SK-N-SH (cell line): ENCODE measurements around the gene CAMK4. TPM values are rescaled to one million over a fixed set of nuclear protein-coding genes. Genes with fewer than 3 reads are reported as not detected.

Experiments
- CTCF ChIA-PET: fragments of 300-600, 350-600 bp; formaldehyde crosslinking; extraction: SDS; loops from one replicate; lab custom pipeline; 2021; lab: Yijun Ruan, JAX
- POLR2A ChIA-PET: fragments of 350-600 bp; sonication (Branson Sonifier 250); formaldehyde crosslinking; extraction: SDS; loops from one replicate; lab custom pipeline; 2020; ENCODE audit warnings: antibody characterized with exemption, inconsistent platforms; lab: Yijun Ruan, JAX
- DNase-seq: peaks from one replicate; pipeline ENCODE4 v3.0.0; 2012
- H2AFZ ChIP-seq: fragments of 200-600 bp; sonication (generic); 2 replicates; pipeline ENCODE4 v1.8.1; 2016; ENCODE audit warnings: antibody characterized with exemption, mild to moderate bottlenecking, low read depth
- H3F3A ChIP-seq: fragments of 200-600 bp; sonication (generic); replicated peaks from 2 replicates; pipeline ENCODE3; 2016; ENCODE audit warnings: antibody characterized with exemption, mild to moderate bottlenecking; ENCODE audit not compliant: insufficient read depth
- H3K27ac ChIP-seq, 2 experiments: fragments of 200-500 bp in 1 of 2; fragments of 200-600 bp in 1 of 2; sonication (Bioruptor generic) in 1 of 2; sonication (generic), shearing (Covaris generic) in 1 of 2; 2 replicates each; pipeline versions ENCODE4 v1.5.1 to v1.6.1; 2014 to 2016; ENCODE audit warnings: low read depth in 2 of 2, inconsistent platforms in 1 of 2, low read length in 1 of 2, mild to moderate bottlenecking in 1 of 2, mixed read lengths in 1 of 2
- H3K27me3 ChIP-seq: fragments of 200-600 bp; sonication (generic), shearing (Covaris generic); 2 replicates; pipeline ENCODE4 v1.6.1; 2016; ENCODE audit warnings: mixed run types; ENCODE audit not compliant: insufficient read depth
- H3K36me3 ChIP-seq, 2 experiments: fragments of 200-500 bp in 1 of 2; fragments of 200-600 bp in 1 of 2; sonication (Bioruptor generic) in 1 of 2; sonication (generic) in 1 of 2; replicated peaks in 1 of 2; 2 replicates each; pipeline versions ENCODE3 to v1.5.1; 2014 to 2016; ENCODE audit warnings: low read length in 1 of 2, mild to moderate bottlenecking in 1 of 2; ENCODE audit not compliant: insufficient read depth in 2 of 2, control insufficient read depth in 1 of 2
- H3K4me1 ChIP-seq, 2 experiments: fragments of 200-500 bp in 1 of 2; fragments of 200-600 bp in 1 of 2; sonication (Bioruptor generic) in 1 of 2; sonication (generic), shearing (Covaris generic) in 1 of 2; 2 replicates each; pipeline versions ENCODE4 v1.5.1 to v1.6.1; 2014 to 2016; ENCODE audit warnings: low read depth in 1 of 2, low read length in 1 of 2, mixed run types in 1 of 2; ENCODE audit not compliant: insufficient read depth in 2 of 2, control insufficient read depth in 1 of 2
- H3K4me2 ChIP-seq: fragments of 200-600 bp; sonication (generic), shearing (Covaris generic); 2 replicates; pipeline ENCODE4 v1.6.1; 2017; ENCODE audit warnings: mixed run types
- H3K4me3 ChIP-seq, 2 experiments: fragments of 200-500 bp in 1 of 2; fragments of 200-600 bp in 1 of 2; sonication (Bioruptor generic) in 1 of 2; sonication (generic), shearing (Covaris generic) in 1 of 2; 2 replicates each; pipeline versions ENCODE4 v1.5.1 to v1.8.1; 2014 to 2016; ENCODE audit warnings: low read depth in 2 of 2, inconsistent platforms in 1 of 2, low read length in 1 of 2, mild to moderate bottlenecking in 1 of 2, mixed read lengths in 1 of 2, moderate library complexity in 1 of 2
- H3K79me2 ChIP-seq: fragments of 200-600 bp; sonication (generic); 2 replicates; pipeline ENCODE4 v1.8.1; 2017; ENCODE audit warnings: mild to moderate bottlenecking; ENCODE audit not compliant: insufficient read depth
- H3K9ac ChIP-seq: fragments of 200-600 bp; sonication (generic); 2 replicates; pipeline ENCODE4 v1.6.1; 2017; ENCODE audit warnings: mixed run types
- H3K9me2 ChIP-seq: fragments of 200-600 bp; sonication (generic); 2 replicates; pipeline ENCODE4 v1.6.1; 2017; ENCODE audit warnings: mixed run types
- H3K9me3 ChIP-seq: fragments of 200-600 bp; sonication (generic); 2 replicates; pipeline ENCODE4 v1.6.1; 2017; ENCODE audit warnings: mixed run types, mild to moderate bottlenecking, moderate library complexity
- H4K20me1 ChIP-seq: fragments of 200-600 bp; sonication (generic); 2 replicates; pipeline ENCODE4 v1.6.1; 2017; ENCODE audit warnings: mild to moderate bottlenecking, mixed run types; ENCODE audit not compliant: insufficient read depth
- CHD2 ChIP-seq: fragments of 150-350 bp; IDR thresholded peaks from 2 replicates; pipeline ENCODE4 v1.6.1; 2018; ENCODE audit warnings: low read length; ENCODE audit not compliant: partially characterized antibody
- ELF1 ChIP-seq: IDR thresholded peaks from 2 replicates; pipeline ENCODE4 v1.4.0; 2012
- EP300 ChIP-seq, 2 experiments: IDR thresholded peaks; 2 replicates each; pipeline versions ENCODE4 v1.4.0 to v1.6.1; 2012; ENCODE audit warnings: borderline replicate concordance in 1 of 2, low read depth in 1 of 2, low read length in 1 of 2
- FOSL2 ChIP-seq: IDR thresholded peaks from 2 replicates; pipeline ENCODE4 v1.4.0; 2012; ENCODE audit warnings: low read depth, mild to moderate bottlenecking, moderate library complexity, borderline replicate concordance
- FOXJ3 ChIP-seq: sonication (generic); formaldehyde crosslinking; IDR thresholded peaks from 2 replicates; pipeline ENCODE4 v1.5.1; 2020; ENCODE audit warnings: mild to moderate bottlenecking, missing genetic modification reagents
- FOXM1 ChIP-seq: IDR thresholded peaks from 2 replicates; pipeline ENCODE4 v1.4.0; 2012; ENCODE audit warnings: low read depth, mild to moderate bottlenecking
- GABPA ChIP-seq: IDR thresholded peaks from 2 replicates; pipeline ENCODE4 v1.4.0; 2012; ENCODE audit warnings: low read depth, mild to moderate bottlenecking
- GATA2 ChIP-seq: sonication (generic); formaldehyde crosslinking; IDR thresholded peaks from 2 replicates; pipeline ENCODE4 v1.5.0; 2020; ENCODE audit warnings: mild to moderate bottlenecking, missing genetic modification reagents
- MEF2A ChIP-seq: IDR thresholded peaks from 2 replicates; pipeline ENCODE4 v1.4.0; 2012; ENCODE audit warnings: low read depth, borderline replicate concordance
- MXI1 ChIP-seq: IDR thresholded peaks from 2 replicates; pipeline ENCODE4 v1.6.1; 2012; ENCODE audit warnings: mild to moderate bottlenecking, low read depth, low read length, improper control_type of control experiment
- RAD21 ChIP-seq: IDR thresholded peaks from 2 replicates; pipeline ENCODE4 v1.6.1; 2012; ENCODE audit warnings: mild to moderate bottlenecking, low read length
- RCOR1 ChIP-seq: fragments of 150-350 bp; IDR thresholded peaks from 2 replicates; pipeline ENCODE4 v1.6.1; 2017; ENCODE audit warnings: antibody characterized with exemption, low read length
- RXRA ChIP-seq: IDR thresholded peaks from 2 replicates; pipeline ENCODE4 v1.4.0; 2012; ENCODE audit warnings: low read depth, mild to moderate bottlenecking, borderline replicate concordance
- SMC3 ChIP-seq: IDR thresholded peaks from 2 replicates; pipeline ENCODE4 v1.6.1; 2012; ENCODE audit warnings: low read depth, low read length, improper control_type of control experiment
- TCF12 ChIP-seq: IDR thresholded peaks from 2 replicates; pipeline ENCODE4 v1.4.0; 2012
- YY1 ChIP-seq: IDR thresholded peaks from 2 replicates; pipeline ENCODE4 v1.4.0; 2012; ENCODE audit warnings: low read depth, mild to moderate bottlenecking
- WGBS: methylation state at CpG from one replicate; pipeline ENCODE4 v1.1.6; 2017; ENCODE audit warnings: low lambda C conversion rate; 5-methylcytosine and 5-hydroxymethylcytosine counted together
- polyA plus RNA-seq, 3 experiments: library from polyadenylated mRNA; depleted of rRNA; stranded (reverse); fragments of >200 nt; gene quantifications; 2 replicates each; pipeline ENCODE4 v1.2.3, GENCODE V29; 2012
- TF ChIP-seq, protein P1 (sequence below): IDR thresholded peaks from 2 replicates; pipeline ENCODE4; 2012
- TF ChIP-seq, protein P2 (sequence below): IDR thresholded peaks from 2 replicates; pipeline ENCODE4 v1.6.1; 2012; ENCODE audit warnings: mild to moderate bottlenecking, low read depth, low read length, moderate library complexity
- TF ChIP-seq, protein P3 (sequence below): IDR thresholded peaks from 2 replicates; pipeline ENCODE4 v1.4.0; 2012; ENCODE audit warnings: low read depth
- TF ChIP-seq, protein P4 (sequence below): fragments of 150-350 bp; IDR thresholded peaks from 2 replicates; pipeline ENCODE4 v1.6.1; 2016; ENCODE audit warnings: mild to moderate bottlenecking, low read depth, low read length

Gene CAMK4
- polyA plus RNA-seq, 1 of the 3 experiments (the other 2 are of a cell fraction): 4.1 TPM

DNA sequence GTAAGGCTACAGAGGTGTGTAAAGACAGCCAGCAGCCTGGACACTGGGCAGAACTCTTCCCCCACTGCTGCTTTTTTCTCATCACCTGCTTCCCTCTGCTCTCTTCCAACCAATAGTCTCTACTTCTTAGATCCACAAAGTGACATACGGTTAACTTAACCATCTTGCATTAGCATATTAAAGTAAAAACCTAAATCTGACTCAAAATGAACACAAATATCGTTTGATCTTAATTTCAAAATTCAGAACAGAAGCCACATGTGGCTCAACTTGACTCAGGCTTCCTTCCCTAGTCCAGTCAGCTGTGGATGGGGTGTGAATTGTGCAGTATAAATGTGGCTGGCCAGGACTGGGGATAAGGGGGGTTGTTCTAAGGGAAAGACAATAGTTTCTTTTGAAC is 173.8 kb downstream of the CAMK4 start (continued):
- TF ChIP-seq SMC3 (no peak), EP300 (IDR thresholded peaks at IDR 0.05; ENCODE audit: borderline replicate concordance in 1 of 2, low read depth in 1 of 2, low read length in 1 of 2) (no peak), FOXJ3 (CRISPR knock-in tag) (no peak), CHD2 (no peak), TCF12 (no peak), RXRA (no peak), MEF2A (no peak), YY1 (no peak)

DNA sequence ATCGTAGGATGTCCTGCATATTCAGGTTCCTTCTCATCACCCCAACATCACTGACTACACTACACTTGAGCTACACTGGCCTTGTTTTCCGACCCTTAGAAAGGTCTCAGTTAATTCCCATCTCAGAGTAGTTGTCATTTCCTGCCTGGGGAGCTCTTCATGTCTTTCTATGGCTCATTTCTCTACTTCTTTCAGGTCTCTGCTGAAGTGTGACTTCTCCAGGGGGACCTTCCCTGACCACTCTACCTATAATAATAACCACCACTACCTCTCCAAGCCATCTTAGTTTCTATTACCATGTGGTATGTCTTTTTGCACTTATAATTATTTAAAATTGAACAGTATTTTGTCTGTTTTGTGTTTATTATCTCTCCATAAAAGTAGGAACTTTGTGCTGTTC is 174.9 kb downstream of the CAMK4 start:
- CTCF ChIA-PET: interaction anchor here (1.0 to 2.0 kb wide), 5 partner anchors 11 to 79 kb away, joined by 3 to 4 read pairs (median 3); no protein-coding TSS in a partner anchor
- WGBS: 53% methylated on average over 2 of the region's 2 CpGs
- Histone ChIP-seq H4K20me1 (no peaks in the 10 kb centered on the region), H3K9me2 (no peaks in the 10 kb centered on the region), H3K27ac (no peak overlapping the region), H3F3A (peaks cover 7% of the 10 kb centered on the region), H2AFZ (no peak overlapping the region)
- TF ChIP-seq GABPA (no peak), EP300 (IDR thresholded peaks at IDR 0.05; ENCODE audit: borderline replicate concordance in 1 of 2, low read depth in 1 of 2, low read length in 1 of 2) (no peak), MXI1 (no peak), FOSL2 (no peak), FOXM1 (no peak), ELF1 (no peak), MEF2A (no peak), GATA2 (CRISPR knock-in tag) (no peak), TCF12 (no peak), RCOR1 (no peak), RAD21 (no peak), CHD2 (no peak)
- TF ChIP-seq, protein P1, sequence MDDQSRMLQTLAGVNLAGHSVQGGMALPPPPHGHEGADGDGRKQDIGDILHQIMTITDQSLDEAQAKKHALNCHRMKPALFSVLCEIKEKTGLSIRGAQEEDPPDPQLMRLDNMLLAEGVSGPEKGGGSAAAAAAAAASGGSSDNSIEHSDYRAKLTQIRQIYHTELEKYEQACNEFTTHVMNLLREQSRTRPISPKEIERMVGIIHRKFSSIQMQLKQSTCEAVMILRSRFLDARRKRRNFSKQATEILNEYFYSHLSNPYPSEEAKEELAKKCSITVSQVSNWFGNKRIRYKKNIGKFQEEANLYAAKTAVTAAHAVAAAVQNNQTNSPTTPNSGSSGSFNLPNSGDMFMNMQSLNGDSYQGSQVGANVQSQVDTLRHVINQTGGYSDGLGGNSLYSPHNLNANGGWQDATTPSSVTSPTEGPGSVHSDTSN: no peak
- TF ChIP-seq, protein P2, sequence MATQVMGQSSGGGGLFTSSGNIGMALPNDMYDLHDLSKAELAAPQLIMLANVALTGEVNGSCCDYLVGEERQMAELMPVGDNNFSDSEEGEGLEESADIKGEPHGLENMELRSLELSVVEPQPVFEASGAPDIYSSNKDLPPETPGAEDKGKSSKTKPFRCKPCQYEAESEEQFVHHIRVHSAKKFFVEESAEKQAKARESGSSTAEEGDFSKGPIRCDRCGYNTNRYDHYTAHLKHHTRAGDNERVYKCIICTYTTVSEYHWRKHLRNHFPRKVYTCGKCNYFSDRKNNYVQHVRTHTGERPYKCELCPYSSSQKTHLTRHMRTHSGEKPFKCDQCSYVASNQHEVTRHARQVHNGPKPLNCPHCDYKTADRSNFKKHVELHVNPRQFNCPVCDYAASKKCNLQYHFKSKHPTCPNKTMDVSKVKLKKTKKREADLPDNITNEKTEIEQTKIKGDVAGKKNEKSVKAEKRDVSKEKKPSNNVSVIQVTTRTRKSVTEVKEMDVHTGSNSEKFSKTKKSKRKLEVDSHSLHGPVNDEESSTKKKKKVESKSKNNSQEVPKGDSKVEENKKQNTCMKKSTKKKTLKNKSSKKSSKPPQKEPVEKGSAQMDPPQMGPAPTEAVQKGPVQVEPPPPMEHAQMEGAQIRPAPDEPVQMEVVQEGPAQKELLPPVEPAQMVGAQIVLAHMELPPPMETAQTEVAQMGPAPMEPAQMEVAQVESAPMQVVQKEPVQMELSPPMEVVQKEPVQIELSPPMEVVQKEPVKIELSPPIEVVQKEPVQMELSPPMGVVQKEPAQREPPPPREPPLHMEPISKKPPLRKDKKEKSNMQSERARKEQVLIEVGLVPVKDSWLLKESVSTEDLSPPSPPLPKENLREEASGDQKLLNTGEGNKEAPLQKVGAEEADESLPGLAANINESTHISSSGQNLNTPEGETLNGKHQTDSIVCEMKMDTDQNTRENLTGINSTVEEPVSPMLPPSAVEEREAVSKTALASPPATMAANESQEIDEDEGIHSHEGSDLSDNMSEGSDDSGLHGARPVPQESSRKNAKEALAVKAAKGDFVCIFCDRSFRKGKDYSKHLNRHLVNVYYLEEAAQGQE: no peak
- TF ChIP-seq, protein P3, sequence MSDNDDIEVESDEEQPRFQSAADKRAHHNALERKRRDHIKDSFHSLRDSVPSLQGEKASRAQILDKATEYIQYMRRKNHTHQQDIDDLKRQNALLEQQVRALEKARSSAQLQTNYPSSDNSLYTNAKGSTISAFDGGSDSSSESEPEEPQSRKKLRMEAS: no peak
- TF ChIP-seq, protein P4, sequence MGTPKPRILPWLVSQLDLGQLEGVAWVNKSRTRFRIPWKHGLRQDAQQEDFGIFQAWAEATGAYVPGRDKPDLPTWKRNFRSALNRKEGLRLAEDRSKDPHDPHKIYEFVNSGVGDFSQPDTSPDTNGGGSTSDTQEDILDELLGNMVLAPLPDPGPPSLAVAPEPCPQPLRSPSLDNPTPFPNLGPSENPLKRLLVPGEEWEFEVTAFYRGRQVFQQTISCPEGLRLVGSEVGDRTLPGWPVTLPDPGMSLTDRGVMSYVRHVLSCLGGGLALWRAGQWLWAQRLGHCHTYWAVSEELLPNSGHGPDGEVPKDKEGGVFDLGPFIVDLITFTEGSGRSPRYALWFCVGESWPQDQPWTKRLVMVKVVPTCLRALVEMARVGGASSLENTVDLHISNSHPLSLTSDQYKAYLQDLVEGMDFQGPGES: no peak
- TF ChIP-seq, all 33 proteins: peak for 0
- no peak for DNase-seq
- Histone ChIP-seq H3K9me3 (no peaks in the 10 kb centered on the region), H3K4me1 (no peaks in the 10 kb centered on the region), H3K79me2 (no peaks in the 10 kb centered on the region), H3K4me3 (no peak overlapping the region), H3K9ac (no peak overlapping the region), H3K4me2 (no peak overlapping the region), H3K36me3 (peaks cover 2 to 3% of the 10 kb centered on the region in 2 experiments), H3K27me3 (no peaks in the 10 kb centered on the region)
- POLR2A ChIA-PET: no interaction called here
